Transverse colon (tissue), 4 donors: Measurements from ENCODE around the gene LEPROT. TPM values are rescaled to one million over a fixed set of nuclear protein-coding genes. Genes with fewer than 3 reads are reported as not detected.
"Not testable (repeated sequence)": the region's sequence is repeated elsewhere in the genome, so short reads cannot be mapped to it uniquely, and the experiment has no call there.

Experiments
- DNase-seq: peaks from one replicate; pipeline ENCODE4 v3.0.0-alpha.2; 2019
- H3K27ac ChIP-seq, 4 donors: fragments of 200-600 bp; sonication (generic); 2 replicates each; pipeline ENCODE4 v1.5.1; 2016 to 2018; ENCODE audit warnings: inconsistent platforms in 4 of 4
- H3K27me3 ChIP-seq: fragments of 200-600 bp; sonication (generic); 2 replicates; pipeline ENCODE4 v1.5.1; 2017; ENCODE audit warnings: inconsistent platforms
- H3K36me3 ChIP-seq, 4 donors: fragments of 200-600 bp; sonication (generic); 2 replicates each; pipeline ENCODE4 v1.5.1; 2017 to 2019; ENCODE audit warnings: inconsistent platforms in 4 of 4
- H3K4me1 ChIP-seq, 4 donors: fragments of 200-600 bp; sonication (generic); 2 replicates each; pipeline ENCODE4 v1.5.1; 2017 to 2020; ENCODE audit warnings: inconsistent platforms in 4 of 4
- H3K4me3 ChIP-seq, 4 donors: fragments of 200-600 bp; sonication (generic); 1 replicate in 1 of 4; 2 replicates in 3 of 4; pipeline versions ENCODE4 v1.5.1 to v1.6.1; 2017 to 2019; ENCODE audit warnings: inconsistent platforms in 4 of 4
- H3K9me3 ChIP-seq, 2 donors: fragments of 200-600 bp; sonication (generic); 2 replicates each; pipeline ENCODE4 v1.5.1; 2017 to 2019; ENCODE audit warnings: inconsistent platforms in 2 of 2
- EP300 ChIP-seq: sonication (generic); formaldehyde crosslinking; IDR thresholded peaks from one replicate; pipeline ENCODE4 v1.6.1; 2017; ENCODE audit warnings: antibody characterized with exemption, low read depth
- POLR2A ChIP-seq: fragments of 450-650 bp; IDR thresholded peaks from one replicate; pipeline ENCODE4 v1.6.1; 2016; ENCODE audit warnings: antibody characterized with exemption, mild to moderate bottlenecking, moderate library complexity
- POLR2AphosphoS5 ChIP-seq, 3 donors: sonication (generic); formaldehyde crosslinking; IDR thresholded peaks; one replicate each; pipeline ENCODE4 v1.6.1; 2016; ENCODE audit warnings: antibody characterized with exemption in 3 of 3
- WGBS, 2 donors: methylation state at CpG; one replicate each; pipeline ENCODE4 v1.1.5; 2018; ENCODE audit warnings: low coverage in 1 of 2; 5-methylcytosine and 5-hydroxymethylcytosine counted together
- in situ Hi-C, 4 donors: fragments of 200-750 bp; cut with MboI; loops; one replicate each; pipeline versions ENCODE4 v1.15.0 to v1.15.1; 2017; ENCODE audit warnings: low sequenced_read_pairs in 3 of 4, low pct_ligation_motif_present in 1 of 4, low pct_unique_long_range_greater_than_20kb in 1 of 4
- intact Hi-C: fragments of 100-400 bp; cut with DNase I; formaldehyde crosslinking; loops from one replicate; pipeline ENCODE4 v1.15.1; 2023; ENCODE audit warnings: low total_unique reads
- total RNA-seq, 4 donors: library from RNA; depleted of rRNA; stranded (reverse); fragments of >200 nt; gene quantifications; one replicate each; pipeline ENCODE4 v1.1.0, GENCODE V29; 2016
- TF ChIP-seq, protein P1 (sequence below), 5 experiments: fragments of 200-600 bp in 3 of 5; fragments of 450-650 bp in 2 of 5; sonication (generic) in 3 of 5; IDR thresholded peaks; 1 replicate in 2 of 5; 2 replicates in 3 of 5; pipeline ENCODE4 v1.5.1; 2016 to 2017; ENCODE audit warnings: antibody characterized with exemption in 5 of 5, inconsistent platforms in 3 of 5, mild to moderate bottlenecking in 2 of 5, moderate library complexity in 1 of 5

LEPROT gene
- total RNA-seq, 4 donors from 2014 or later = 14.1 to 69.4 (median 36.6) TPM

- Histone ChIP-seq H3K4me3 (no peak overlapping the region), H3K27me3 (no peaks in the 10 kb centered on the region), H3K27ac (no peak overlapping the region), H3K9me3 (no peaks in the 10 kb centered on the region), H3K36me3 (no peaks in the 10 kb centered on the region), H3K4me1 (no peaks in the 10 kb centered on the region)
- intact Hi-C loops = no loop called here
- 80% methylated on average over 1 to 2 of the region's 2 CpGs for WGBS, 2 donors
- no peak for DNase-seq
- TF ChIP-seq POLR2AphosphoS5 (IDR thresholded peaks at IDR 0.05) (no peak), EP300 (no peak), POLR2A (no peak)
- TF ChIP-seq, protein P1, sequence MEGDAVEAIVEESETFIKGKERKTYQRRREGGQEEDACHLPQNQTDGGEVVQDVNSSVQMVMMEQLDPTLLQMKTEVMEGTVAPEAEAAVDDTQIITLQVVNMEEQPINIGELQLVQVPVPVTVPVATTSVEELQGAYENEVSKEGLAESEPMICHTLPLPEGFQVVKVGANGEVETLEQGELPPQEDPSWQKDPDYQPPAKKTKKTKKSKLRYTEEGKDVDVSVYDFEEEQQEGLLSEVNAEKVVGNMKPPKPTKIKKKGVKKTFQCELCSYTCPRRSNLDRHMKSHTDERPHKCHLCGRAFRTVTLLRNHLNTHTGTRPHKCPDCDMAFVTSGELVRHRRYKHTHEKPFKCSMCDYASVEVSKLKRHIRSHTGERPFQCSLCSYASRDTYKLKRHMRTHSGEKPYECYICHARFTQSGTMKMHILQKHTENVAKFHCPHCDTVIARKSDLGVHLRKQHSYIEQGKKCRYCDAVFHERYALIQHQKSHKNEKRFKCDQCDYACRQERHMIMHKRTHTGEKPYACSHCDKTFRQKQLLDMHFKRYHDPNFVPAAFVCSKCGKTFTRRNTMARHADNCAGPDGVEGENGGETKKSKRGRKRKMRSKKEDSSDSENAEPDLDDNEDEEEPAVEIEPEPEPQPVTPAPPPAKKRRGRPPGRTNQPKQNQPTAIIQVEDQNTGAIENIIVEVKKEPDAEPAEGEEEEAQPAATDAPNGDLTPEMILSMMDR (IDR thresholded peaks at IDR 0.05) = no peak
- in situ Hi-C loops = no loop called here
These were observed 42.1 kb upstream of the LEPROT start for GRCh38 chr1:65378247-65378946.

GRCh38 chr1:65384426-65384825, 36.0 kb upstream of the LEPROT start:
- H3K27me3 ChIP-seq, DNase-seq, H3K4me1 ChIP-seq, H3K27ac ChIP-seq, H3K36me3 ChIP-seq, in situ Hi-C loops, intact Hi-C loops, H3K9me3 ChIP-seq, H3K4me3 ChIP-seq: not testable (repeated sequence)
- WGBS, 2 donors = 91% methylated on average over 5 of the region's 5 CpGs; no CpG with 5 or more reads in 1 of the 2 donors

DNA sequence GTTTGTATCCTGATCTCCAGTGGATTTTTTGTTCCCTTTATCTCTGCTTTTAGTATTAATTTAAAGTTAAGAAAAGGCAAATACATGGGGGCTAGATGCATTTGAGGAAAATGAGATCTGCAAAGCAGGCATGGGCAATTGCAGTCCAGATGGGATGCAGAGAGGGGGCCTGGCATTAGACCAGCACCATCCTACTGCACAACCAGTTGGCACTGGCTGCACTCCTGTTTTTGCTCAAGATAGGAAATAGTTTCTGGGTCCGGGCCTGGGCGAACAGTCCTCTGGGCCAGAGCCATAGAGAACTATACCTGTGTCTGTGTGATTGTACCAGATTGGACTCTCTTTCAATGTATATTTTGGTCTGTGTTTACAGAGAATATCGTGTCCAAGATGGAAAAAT, 34.0 kb upstream of the LEPROT start:
- intact Hi-C loops = no loop called here
- Histone ChIP-seq H3K9me3 (no peaks in the 10 kb centered on the region), H3K36me3 (no peaks in the 10 kb centered on the region), H3K4me3 (no peak overlapping the region), H3K27me3 (no peaks in the 10 kb centered on the region), H3K4me1 (no peaks in the 10 kb centered on the region), H3K27ac (no peak overlapping the region)
- TF ChIP-seq POLR2AphosphoS5 (IDR thresholded peaks at IDR 0.05) (no peak), EP300 (no peak), POLR2A (no peak)
- TF ChIP-seq, protein P1 (IDR thresholded peaks at IDR 0.05) = no peak
- DNase-seq = no peak
- WGBS, 2 donors = 91 to 94% methylated on average over 3 of the region's 3 CpGs
- in situ Hi-C loops = no loop called here

GRCh38 chr1:65387821-65388220, 32.6 kb upstream of the LEPROT start:
- TF ChIP-seq, protein P1 (IDR thresholded peaks at IDR 0.05) = no peak
- no peak for TF ChIP-seq EP300
- no peak for TF ChIP-seq POLR2AphosphoS5 (IDR thresholded peaks at IDR 0.05)
- no peak for TF ChIP-seq POLR2A
- DNase-seq = no peak
- in situ Hi-C loops = no loop called here

More at GRCh38 chr1:65387821-65388220, 32.6 kb upstream of the LEPROT start:
- Histone ChIP-seq H3K27me3 (no peaks in the 10 kb centered on the region), H3K9me3 (no peaks in the 10 kb centered on the region), H3K4me3 (no peak overlapping the region), H3K4me1 (no peaks in the 10 kb centered on the region), H3K27ac (no peak overlapping the region), H3K36me3 (no peaks in the 10 kb centered on the region)
- intact Hi-C loops = no loop called here
- 85 to 91% methylated on average over 2 of the region's 2 CpGs for WGBS, 2 donors
